HG03103 (cell line): Measurements from ENCODE around the gene PRKAG2.

Source experiments
- ATAC-seq: cut with Tn5 transposase; IDR thresholded peaks from one replicate; pipeline ENCODE4 v1.9.1; 2021; ENCODE audit warnings: low read depth; ENCODE audit not compliant: unreplicated experiment

PRKAG2 gene

DNA sequence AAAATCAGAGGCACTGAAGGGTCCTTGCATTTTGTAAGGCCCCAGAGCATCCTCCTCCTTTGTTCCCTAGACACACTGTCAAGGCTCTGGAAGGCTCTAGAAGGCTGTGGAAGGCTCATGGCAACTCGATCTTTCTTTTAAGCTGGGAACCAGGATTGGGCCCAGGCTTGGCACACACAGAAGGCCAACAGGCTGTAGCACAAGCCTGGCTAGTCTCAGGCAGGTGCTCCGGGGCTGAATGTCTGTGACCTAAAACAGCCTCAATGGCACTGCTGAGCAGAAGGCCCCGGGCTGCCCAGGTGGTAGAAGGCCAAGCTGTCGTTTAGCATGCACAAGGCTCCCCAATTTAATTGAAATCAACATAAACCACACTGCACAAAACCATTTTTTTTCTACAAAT, 55.7 kb downstream of the PRKAG2 start:
- ATAC-seq, result no peak

- no peak for ATAC-seq
These were observed 56.3 kb downstream of the PRKAG2 start for GRCh38 chr7:151820491-151821105.

- no peak for ATAC-seq
These were observed 57.0 kb downstream of the PRKAG2 start for GRCh38 chr7:151819866-151820265.

GRCh38 chr7:151818674-151819519, 58.0 kb downstream of the PRKAG2 start:
- ATAC-seq, result no peak

DNA sequence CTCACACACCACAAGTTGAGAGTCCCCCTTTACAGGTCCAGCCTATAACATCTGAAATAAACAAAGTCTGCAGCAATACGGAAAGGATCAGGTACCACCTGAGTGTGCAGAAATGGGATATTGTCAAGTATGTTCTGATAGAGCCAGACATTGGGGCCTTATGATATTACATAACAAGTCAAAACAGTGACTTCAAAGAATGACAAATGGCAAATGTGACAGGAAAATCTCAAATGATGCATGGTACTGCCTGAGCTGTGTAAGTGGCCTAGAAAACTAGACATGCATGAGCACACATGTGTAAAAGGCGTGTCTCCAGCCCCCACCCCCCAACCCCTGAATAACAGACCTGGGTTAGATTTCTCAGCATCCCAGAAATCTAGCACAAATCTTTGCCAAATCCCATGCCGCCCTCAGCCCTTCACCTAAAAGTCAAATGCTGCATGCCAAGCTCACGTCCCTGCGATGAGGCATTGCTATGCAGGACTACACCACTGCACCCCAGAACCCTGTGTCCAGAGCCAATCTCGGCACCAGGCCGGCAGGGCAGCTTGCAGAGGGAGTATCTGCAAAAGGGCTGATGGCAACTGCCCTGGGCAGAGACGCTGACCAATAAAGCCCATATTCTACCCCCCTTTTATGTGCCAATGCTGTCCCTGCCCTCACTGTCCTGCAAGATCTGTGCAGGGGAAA, 58.8 kb downstream of the PRKAG2 start:
- no peak for ATAC-seq

DNA sequence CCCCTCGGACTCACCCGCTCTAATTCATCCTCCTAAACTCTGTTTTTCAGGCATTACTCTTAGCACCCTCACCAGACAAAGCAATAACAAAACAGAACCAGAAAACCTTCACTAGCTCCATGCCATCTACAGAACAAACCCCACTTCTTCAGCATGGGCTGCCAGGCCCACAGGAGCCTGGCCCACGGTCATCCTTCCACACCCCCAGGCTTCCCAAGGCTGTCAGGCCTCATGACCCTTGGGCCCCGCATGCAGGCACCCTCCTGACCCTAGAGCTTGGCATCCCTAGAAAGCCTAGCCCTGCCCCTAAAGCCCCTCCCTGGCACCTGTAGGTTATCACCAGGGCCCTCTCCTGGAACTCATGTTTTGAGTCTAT, 59.6 kb downstream of the PRKAG2 start:
- ATAC-seq, result no peak

DNA sequence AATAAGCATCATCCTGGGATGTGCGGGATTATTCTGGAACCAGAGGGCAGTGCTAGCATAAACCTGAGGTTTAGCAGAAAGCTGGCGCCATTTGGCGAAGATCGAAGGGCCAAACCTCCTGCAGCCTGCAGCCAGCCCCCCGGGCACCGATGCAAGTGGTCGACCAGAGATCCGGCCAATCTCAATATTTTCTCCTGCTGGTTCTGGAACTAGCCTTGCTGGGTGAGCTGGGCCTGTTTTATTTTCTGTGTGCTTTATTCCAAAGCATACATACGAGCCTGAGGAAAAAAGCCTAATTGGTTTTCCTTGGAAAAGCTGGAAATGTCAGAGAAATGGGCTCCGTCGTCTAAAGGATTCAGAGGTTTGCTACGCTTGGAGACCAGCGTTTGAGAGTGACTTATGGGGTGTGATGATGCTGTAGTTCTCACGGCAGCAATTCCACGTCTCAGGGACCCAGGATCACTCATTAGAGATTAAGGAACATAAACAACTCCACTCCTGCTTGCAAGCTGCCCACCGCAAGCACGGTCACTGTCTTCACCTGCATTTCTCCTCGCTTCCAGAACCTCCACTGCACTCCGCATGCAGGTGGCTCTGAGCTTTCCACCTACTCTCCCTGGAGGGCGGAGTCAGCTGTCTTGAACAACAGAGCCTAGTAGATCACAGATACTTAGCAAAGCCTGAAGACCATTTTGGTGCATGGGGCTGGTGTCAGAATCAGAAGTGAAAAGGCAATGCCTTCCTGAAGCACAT, 60.2 kb downstream of the PRKAG2 start:
- ATAC-seq, result no peak

DNA sequence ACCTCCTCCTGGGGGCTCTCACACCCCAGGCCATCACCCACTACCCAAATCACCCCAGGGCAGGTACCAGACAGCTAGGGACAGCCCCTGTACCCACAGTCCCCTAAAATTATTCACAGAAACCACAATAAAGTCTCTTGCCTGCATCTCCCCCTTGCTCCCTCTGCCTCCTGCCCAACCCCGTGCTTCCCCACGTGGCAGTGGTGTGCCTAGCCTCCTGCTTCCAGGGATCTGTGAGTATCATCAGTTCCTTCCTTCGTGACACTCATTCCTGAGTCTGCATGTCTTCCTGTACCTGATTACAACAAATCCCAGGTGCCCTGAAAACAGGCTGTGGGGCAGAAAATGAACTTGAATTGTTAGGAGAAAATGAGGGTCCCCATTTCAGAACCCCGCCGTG, 61.5 kb downstream of the PRKAG2 start:
- ATAC-seq, result no peak

- ATAC-seq, result no peak
These were observed 62.4 kb downstream of the PRKAG2 start for GRCh38 chr7:151814400-151815009.

- ATAC-seq, result no peak
These were observed 62.9 kb downstream of the PRKAG2 start for GRCh38 chr7:151813997-151814396.

DNA sequence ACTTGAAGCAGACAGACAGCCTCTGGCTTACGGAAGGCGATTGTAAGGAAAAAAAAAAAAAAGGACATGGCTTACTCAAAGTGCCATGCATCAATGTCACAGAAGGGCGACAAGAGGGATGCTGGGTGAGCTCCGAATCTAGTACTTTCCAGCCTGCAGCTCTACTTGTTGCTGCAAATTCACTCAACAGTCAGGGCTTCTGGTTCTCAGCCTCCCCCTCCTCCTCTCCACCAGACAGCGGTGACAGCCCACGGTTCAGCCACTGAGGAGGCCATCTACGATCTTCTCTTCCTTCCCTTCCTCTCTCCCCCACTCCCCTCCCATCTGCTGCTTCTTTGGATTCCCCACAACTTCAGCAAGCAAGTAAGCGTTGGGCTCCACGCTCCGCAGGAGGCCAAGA, 63.5 kb downstream of the PRKAG2 start:
- no peak for ATAC-seq

- no peak for ATAC-seq
These were observed 63.9 kb downstream of the PRKAG2 start for GRCh38 chr7:151812967-151813366.

DNA sequence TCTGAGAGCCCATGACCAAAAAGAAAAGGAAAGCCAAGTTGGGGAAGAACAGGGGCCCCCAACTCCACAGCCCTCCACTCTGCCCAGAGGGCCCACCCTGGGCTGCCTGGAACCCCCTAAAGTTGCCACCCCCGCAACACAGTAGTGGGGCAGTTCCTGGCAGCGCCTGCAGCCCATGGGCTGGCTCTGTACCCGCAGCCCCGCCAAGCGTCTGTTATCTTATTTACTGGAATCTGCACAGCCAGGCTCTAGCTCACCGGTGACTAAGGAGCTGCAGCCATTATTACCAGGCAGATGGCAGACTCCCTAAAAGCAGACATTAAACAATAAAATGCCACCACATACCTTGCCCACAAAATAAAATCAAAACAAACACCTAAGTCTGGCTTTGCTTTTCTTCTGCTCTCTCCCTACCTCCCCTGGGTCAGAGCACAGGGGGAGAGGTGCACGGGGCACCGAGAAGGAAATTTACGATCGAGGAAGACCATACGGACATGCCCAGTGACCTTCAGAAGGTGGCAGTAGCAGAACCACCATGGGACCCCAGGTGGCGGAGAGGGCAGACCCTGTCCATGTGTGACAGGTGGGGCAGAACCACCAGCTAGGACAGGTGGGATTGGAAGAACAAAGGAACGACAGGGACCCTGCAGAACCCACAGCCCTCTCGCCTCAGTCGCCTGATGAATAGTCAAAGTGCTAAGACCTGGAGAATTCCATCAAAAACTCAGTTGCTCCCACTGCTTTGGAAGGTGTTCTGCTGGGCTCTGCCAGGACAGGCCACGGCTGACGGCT, 66.3 kb downstream of the PRKAG2 start:
- no peak for ATAC-seq

- ATAC-seq, result no peak
These were observed 67.1 kb downstream of the PRKAG2 start for GRCh38 chr7:151809864-151810170.

GRCh38 chr7:151809146-151809863, 67.6 kb downstream of the PRKAG2 start:
- no peak for ATAC-seq

- no peak for ATAC-seq
These were observed 68.3 kb downstream of the PRKAG2 start for GRCh38 chr7:151808400-151809145.

DNA sequence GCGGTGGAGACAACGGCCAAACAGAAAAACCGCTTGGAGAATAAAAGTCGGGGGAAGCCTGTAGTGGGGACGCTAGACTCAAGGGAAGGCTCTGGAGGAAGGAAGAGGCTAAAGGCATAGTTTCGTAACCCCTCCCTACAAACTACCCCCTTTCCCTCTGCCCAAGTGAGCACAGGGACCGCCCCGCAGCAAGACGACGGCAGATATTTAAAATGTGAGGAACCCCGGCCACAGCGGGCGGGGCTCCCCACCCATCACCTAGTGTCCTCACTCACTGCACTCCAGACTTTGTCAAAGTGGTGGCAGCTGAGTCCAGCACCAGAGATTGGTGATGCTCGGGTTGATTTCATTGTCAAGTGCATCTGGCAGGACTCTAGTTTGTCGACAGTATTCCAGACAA, 69.1 kb downstream of the PRKAG2 start:
- ATAC-seq, result no peak

GRCh38 chr7:151806952-151807775, 69.8 kb downstream of the PRKAG2 start:
- no peak for ATAC-seq
